GM18505 (cell line): Measurements from ENCODE around the gene PI4KA.

Source experiments
- ATAC-seq: cut with Tn5 transposase; IDR thresholded peaks from one replicate; pipeline ENCODE4 v1.9.1; 2021; ENCODE audit not compliant: unreplicated experiment
- POLR2A ChIP-seq: IDR thresholded peaks from 4 replicates; pipeline ENCODE4 v1.6.1; 2011; ENCODE audit warnings: borderline replicate concordance; ENCODE audit not compliant: insufficient read depth, insufficient read length; ENCODE audit errors: extremely low read depth

The PI4KA gene

GRCh38 chr22:20889025-20889704 lies 30.6 kb upstream of the PI4KA start:
- TF ChIP-seq POLR2A: no peak
- no peak for ATAC-seq

GRCh38 chr22:20887375-20887774 lies 28.8 kb upstream of the PI4KA start:
- TF ChIP-seq POLR2A: no peak
- ATAC-seq: no peak

- no peak for ATAC-seq
- TF ChIP-seq POLR2A: no peak
Measured at GRCh38 chr22:20885557-20886323, 27.1 kb upstream of the PI4KA start.

- ATAC-seq: no peak
- no peak for TF ChIP-seq POLR2A
Measured at GRCh38 chr22:20885017-20885556, 26.5 kb upstream of the PI4KA start.

- no peak for TF ChIP-seq POLR2A
- no peak for ATAC-seq
Measured at GRCh38 chr22:20884454-20884853, 25.8 kb upstream of the PI4KA start.

- no peak for TF ChIP-seq POLR2A
- ATAC-seq: no peak
Measured at GRCh38 chr22:20882855-20883254, 24.2 kb upstream of the PI4KA start.

GRCh38 chr22:20881869-20882815 lies 23.5 kb upstream of the PI4KA start:
- no peak for ATAC-seq
- no peak for TF ChIP-seq POLR2A

- no peak for TF ChIP-seq POLR2A
- ATAC-seq: no peak
Measured at GRCh38 chr22:20881231-20881630, 22.6 kb upstream of the PI4KA start.

- TF ChIP-seq POLR2A: no peak
- no peak for ATAC-seq
Measured at GRCh38 chr22:20877715-20878114, 19.1 kb upstream of the PI4KA start.

GRCh38 chr22:20875296-20875695 lies 16.7 kb upstream of the PI4KA start:
- ATAC-seq: no peak
- no peak for TF ChIP-seq POLR2A

GRCh38 chr22:20873214-20873613 lies 14.6 kb upstream of the PI4KA start:
- TF ChIP-seq POLR2A: no peak
- ATAC-seq: no peak

GRCh38 chr22:20869234-20869633 lies 10.6 kb upstream of the PI4KA start:
- no peak for ATAC-seq
- TF ChIP-seq POLR2A: no peak
